Measurements from ENCODE around the gene GANC. TPM values are rescaled to one million over a fixed set of nuclear protein-coding genes. Genes with fewer than 3 reads are reported as not detected.
"Not testable (repeated sequence)": the region's sequence is repeated elsewhere in the genome, so short reads cannot be mapped to it uniquely, and the experiment has no call there.

The GANC gene
- total RNA-seq, 1 experiment from 2014 or later, result 5.8 TPM

- no peak for DNase-seq (ENCODE audit: low read depth)
Observed at GRCh38 chr15:42282926-42283325, 9.9 kb downstream of the GANC start.

- no peak for DNase-seq (ENCODE audit: low read depth)
Observed at GRCh38 chr15:42283671-42284070, 10.7 kb downstream of the GANC start.

DNA sequence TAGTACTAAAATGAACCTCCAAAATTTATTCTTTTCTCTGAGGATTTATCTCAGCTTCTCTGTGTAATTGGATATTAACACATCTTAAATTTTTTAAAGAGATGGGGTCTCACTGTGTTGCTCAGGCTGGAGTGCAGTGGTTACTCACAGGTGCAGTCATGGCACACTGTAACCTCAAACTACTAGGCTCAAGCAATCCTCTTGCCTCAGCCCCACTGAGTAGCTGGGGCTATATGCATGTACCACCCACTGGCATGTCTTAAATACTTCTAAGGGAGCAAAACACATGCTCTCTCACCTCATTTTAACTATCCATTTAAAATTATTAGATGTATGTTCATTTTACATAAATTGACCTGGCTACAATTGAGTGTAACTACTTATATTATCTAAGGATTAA lies 11.6 kb downstream of the GANC start:
- DNase-seq (ENCODE audit: low read depth), result no peak

DNA sequence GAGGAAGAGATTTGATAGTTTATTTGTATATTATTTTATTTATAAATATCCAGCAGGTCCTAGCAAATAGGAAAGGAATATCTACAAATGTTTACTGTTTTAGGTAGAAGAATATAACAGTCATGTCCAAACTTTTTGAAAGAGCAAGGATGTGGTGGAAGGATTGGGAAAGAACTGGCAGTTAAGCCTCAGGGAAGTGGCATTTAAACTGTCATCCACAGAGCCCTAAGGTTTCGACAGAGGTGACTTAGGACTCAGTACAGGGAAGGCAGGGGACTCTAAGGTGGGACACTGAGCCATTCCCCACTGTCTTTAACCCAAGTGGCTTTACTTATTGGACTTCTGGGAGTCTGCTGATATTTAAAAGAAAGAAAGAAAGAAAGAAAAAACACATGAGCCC lies 12.0 kb downstream of the GANC start:
- DNase-seq (ENCODE audit: low read depth), result no peak

DNA sequence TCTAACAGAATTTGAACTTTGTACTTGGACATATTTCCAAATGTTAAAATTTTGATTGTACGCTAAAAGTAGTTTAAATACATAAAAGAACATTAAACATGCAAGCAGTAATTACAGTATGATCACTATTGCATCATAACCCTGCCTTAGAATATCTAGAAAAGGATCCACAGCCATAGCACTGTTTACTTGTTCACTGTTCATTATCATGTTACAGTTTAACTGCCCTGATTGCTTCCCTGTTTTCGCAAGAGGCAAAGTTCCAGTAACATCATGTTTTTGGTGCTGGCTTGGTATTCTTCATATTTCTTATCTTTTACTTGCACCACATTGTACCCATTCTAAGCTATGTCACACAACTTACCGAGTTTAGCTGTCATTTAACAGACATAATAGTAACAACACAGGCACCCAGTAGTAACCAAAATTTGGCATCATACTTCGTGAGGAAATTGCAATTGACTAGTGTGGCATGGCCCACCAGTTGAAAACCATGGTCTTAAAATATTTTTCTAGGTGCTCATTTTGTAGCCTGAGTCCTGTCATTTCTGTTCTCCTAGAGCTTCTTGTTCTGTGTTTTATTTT lies 13.5 kb downstream of the GANC start:
- no peak for DNase-seq (ENCODE audit: low read depth)

GRCh38 chr15:42287931-42288330 lies 14.9 kb downstream of the GANC start:
- no peak for DNase-seq (ENCODE audit: low read depth)

GRCh38 chr15:42289166-42289565 lies 16.2 kb downstream of the GANC start:
- DNase-seq (ENCODE audit: low read depth), result no peak

GRCh38 chr15:42301004-42301403 lies 28.0 kb downstream of the GANC start:
- not testable (repeated sequence) for DNase-seq (ENCODE audit: low read depth)

DNA sequence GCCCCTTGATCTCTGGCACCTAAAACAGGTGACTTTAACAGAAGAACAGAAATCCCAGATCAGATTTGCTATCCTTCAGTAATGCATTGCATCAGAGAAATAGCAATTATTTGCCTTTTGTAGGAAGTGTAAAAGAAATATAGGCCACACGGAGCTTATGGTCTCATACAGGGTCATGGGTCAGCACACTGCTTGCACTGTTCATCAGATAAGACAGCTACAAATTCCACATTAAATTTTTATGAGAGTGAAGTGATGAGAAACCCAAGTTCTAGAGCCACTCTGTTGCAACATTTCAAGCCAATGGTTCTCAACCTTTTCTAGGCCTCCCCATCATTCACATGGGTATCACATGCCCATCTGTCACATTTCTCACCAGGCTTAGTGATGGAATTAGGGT lies 33.7 kb downstream of the GANC start:
- DNase-seq (ENCODE audit: low read depth), result no peak

DNA sequence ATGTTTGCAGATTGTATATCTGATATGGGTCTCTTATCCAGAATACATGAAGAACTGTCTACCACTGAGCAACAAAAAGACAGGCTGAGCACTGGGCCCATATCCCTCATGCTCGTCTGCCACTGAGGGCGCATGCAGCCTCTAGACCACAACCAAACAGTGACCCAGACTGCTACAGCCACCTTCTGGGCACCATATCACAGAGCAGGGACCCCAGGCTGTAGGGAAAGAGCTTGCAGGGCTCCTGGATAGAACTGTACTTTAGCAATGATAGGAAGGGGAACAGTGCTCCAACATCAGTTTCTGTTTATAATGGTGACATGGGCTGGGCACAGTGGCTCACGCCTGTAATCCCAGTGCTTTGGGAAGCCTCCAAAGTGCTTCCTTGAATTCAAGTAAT lies 40.5 kb downstream of the GANC start:
- DNase-seq (ENCODE audit: low read depth), result no peak

GRCh38 chr15:42314818-42315217 lies 41.8 kb downstream of the GANC start:
- no peak for DNase-seq (ENCODE audit: low read depth)

GRCh38 chr15:42315521-42315920 lies 42.5 kb downstream of the GANC start:
- DNase-seq (ENCODE audit: low read depth), result no peak

- not testable (repeated sequence) for DNase-seq (ENCODE audit: low read depth)
Observed at GRCh38 chr15:42316282-42316805, 43.3 kb downstream of the GANC start.

DNA sequence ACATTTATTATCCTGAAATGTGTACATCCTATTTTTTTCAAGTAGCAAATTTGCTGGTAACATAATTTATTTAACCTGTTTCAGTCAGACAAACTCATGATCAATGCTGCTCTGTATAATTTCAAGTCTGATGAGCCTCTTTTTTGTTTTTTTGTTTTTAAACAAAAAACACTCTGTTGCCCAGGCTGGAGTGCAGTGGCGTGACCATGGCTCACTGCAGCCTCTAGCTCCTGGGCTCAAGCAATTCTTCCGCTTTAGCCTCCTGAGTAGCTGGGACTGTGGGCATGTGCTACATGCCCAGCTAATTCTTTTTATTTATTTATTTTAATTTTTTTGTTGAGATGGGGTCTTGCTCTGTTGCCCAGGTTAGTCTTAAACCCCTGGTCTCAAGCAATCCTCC lies 46.2 kb downstream of the GANC start:
- no peak for DNase-seq (ENCODE audit: low read depth)

GRCh38 chr15:42324308-42324707 lies 51.3 kb downstream of the GANC start:
- no peak for DNase-seq (ENCODE audit: low read depth)

DNA sequence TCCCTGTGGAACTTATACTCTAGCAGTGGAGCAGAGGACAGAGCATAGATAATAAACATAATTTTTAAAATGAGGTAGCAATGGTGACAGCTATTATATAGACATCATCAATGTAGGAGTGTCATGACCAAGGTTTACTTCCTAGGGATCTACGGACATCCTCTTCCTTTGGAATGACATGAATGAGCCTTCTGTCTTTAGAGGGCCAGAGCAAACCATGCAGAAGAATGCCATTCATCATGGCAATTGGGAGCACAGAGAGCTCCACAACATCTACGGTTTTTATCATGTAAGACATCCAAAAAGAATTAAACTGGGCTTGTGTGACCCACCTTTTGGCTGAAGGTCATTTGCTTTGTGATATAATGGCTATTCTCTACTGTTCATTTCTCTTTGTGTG lies 56.2 kb downstream of the GANC start:
- DNase-seq (ENCODE audit: low read depth), result no peak

DNA sequence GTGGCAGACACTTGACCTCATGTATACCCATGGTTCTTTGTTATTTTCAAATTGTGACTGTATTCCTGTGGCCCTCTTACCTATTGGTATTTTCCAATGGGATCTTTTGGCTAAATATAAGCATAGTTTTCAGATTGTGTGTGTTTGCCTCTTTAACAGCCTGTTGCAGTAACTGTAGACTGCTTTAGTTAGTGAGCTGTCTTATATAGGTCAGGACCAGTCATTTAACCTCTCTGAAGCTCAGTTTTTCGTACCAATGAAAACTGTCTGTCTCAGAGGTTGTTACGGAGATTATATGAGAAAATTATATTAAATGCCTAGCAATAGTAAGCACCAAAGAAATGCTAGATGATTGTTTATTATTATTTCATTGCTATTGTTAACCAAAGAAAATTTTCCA lies 57.0 kb downstream of the GANC start:
- no peak for DNase-seq (ENCODE audit: low read depth)

DNA sequence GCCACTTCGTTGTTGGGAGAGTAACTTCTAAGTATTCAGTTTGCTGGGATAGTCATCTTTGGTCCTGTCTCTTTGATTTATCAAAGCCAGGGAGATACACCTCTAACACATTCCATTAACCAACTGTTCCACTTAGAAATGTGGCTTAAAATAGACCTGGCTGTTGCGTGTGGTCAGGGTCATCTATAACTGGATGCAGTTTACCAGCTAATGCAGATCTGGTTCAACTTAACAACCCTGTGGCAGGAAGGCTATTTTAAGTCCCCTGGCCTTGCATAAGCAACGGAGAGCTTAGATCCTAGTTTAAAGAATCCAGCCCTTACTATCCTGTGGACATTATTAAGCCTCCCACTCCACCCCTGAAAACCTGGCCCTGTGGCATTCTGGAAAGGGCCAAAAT lies 58.2 kb downstream of the GANC start:
- no peak for DNase-seq (ENCODE audit: low read depth)

DNA sequence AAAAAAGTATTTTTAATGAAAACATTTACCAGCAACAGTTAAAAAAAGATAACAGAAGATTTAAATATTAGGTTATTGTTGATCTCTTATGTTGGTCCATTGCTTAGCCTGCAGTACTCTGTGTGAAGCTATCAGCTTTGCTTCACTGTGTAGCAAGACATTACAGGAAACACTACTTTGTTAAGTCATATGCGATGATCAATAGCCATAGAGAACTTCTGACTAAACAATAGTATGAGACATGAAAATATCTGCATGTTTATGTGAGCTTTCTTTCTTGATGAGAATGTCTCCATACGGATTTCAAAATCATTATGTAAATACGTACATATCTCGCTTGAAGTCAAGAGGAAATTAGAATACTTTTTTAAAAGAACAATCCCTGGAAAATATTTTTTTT lies 59.3 kb downstream of the GANC start:
- DNase-seq (ENCODE audit: low read depth), result no peak

- no peak for DNase-seq (ENCODE audit: low read depth)
Observed at GRCh38 chr15:42335074-42335473, 62.1 kb downstream of the GANC start.

DNA sequence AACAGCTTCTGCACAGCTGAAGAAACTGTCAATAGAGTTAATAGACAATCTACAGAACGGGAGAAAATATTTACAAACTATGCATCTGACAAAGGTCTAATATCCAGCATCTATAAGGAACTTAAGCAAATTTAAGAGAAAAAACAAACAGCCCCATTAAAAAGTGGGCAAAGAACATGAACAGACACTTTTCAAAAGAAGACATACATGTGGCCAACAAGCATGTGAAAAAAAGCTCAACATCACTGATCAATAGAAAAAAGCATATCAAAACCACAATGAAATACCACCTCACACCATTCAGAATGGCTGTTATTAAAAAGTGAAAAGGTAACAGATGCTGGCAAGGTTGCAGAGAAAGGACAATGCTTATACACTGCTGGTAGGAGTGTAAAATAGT lies 63.6 kb downstream of the GANC start:
- DNase-seq (ENCODE audit: low read depth), result not testable (repeated sequence)

DNA sequence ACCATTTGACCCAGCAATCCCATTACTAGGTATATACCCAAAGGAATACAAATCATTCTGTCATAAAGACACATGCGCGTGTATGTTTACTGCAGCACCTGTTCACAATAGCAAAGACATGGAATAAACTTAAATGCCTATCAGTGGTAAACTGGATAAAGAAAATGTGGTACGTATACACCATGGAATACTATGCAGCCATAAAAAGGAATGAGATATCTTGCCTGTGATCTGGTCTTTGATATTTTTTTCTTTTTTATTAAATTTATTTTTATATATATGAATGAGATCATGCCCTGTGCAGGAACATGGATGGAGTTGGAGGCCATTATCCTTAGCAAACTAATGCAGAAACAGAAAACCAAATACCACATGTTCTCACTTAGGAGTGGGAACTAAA lies 64.1 kb downstream of the GANC start:
- not testable (repeated sequence) for DNase-seq (ENCODE audit: low read depth)

- no peak for DNase-seq (ENCODE audit: low read depth)
Observed at GRCh38 chr15:42338500-42338899, 65.5 kb downstream of the GANC start.

DNA sequence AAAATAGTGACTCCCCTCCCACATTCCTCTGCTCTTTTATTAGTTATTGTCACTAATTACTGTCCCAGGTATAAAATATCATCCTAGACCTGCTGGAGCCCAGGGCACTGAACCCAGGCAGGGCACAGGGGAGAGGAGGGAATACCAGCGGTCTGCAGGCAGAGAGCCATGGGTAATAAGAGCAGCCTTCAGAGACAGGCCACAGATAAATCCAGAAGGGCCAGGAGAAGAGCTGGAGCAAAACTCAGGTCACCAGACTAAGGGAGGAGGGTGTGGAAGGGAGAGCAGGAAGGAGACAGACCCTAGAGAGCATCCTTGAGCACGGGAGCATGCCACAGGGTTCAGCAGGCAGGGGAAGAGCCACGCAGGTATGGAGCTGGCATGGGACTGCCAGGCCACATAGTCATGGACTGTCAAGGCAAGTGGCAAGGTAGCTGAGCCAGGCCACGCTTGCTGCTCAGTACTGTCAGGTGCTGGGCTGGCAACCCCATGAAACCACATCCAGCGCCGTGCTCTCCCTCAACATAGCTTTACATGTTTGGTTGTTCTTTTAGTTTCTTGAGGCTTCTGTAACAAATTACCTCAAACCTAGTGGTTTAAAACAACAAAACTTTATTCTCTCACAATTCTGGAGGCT lies 70.7 kb downstream of the GANC start:
- DNase-seq (ENCODE audit: low read depth), result no peak

Data from Daoy (cell line).